Pulmonary artery endothelial cell (primary cell): ENCODE measurements around the gene ZC2HC1C. TPM values are rescaled to one million over a fixed set of nuclear protein-coding genes. Genes with fewer than 3 reads are reported as not detected.
"Not testable (repeated sequence)": the region's sequence is repeated elsewhere in the genome, so short reads cannot be mapped to it uniquely, and the experiment has no call there.

Experiments used
- DNase-seq: peaks from one replicate; pipeline ENCODE4 v3.0.0-alpha.2; 2011; ENCODE audit warnings: low read depth, low spot score
- total RNA-seq: library from RNA; depleted of rRNA; stranded (reverse); fragments of >200 nt; gene quantifications from 2 replicates; pipeline ENCODE4 v1.2.3, GENCODE V29; 2014

ZC2HC1C gene
- total RNA-seq, 1 donor from 2014 or later, result 0.99 TPM

- no peak for DNase-seq
Measured at GRCh38 chr14:75091251-75091650, 21.8 kb downstream of the ZC2HC1C start.

- DNase-seq, result no peak
Measured at GRCh38 chr14:75092698-75093097, 23.3 kb downstream of the ZC2HC1C start.

GRCh38 chr14:75094896-75095295 lies 25.5 kb downstream of the ZC2HC1C start:
- DNase-seq, result no peak

GRCh38 chr14:75095690-75096089 lies 26.2 kb downstream of the ZC2HC1C start:
- no peak for DNase-seq

GRCh38 chr14:75096959-75097358 lies 27.5 kb downstream of the ZC2HC1C start:
- DNase-seq, result no peak

GRCh38 chr14:75098212-75098611 lies 28.8 kb downstream of the ZC2HC1C start:
- no peak for DNase-seq

GRCh38 chr14:75098682-75099081 lies 29.2 kb downstream of the ZC2HC1C start:
- DNase-seq, result no peak

- DNase-seq, result no peak
Measured at GRCh38 chr14:75101491-75101890, 32.0 kb downstream of the ZC2HC1C start.

GRCh38 chr14:75107186-75107585 lies 37.7 kb downstream of the ZC2HC1C start:
- no peak for DNase-seq

GRCh38 chr14:75109877-75110276 lies 40.4 kb downstream of the ZC2HC1C start:
- DNase-seq, result no peak

GRCh38 chr14:75113932-75114539 lies 44.6 kb downstream of the ZC2HC1C start:
- DNase-seq, result no peak

- DNase-seq, result no peak
Measured at GRCh38 chr14:75119056-75119455, 49.6 kb downstream of the ZC2HC1C start.

GRCh38 chr14:75120541-75121291 lies 51.3 kb downstream of the ZC2HC1C start:
- no peak for DNase-seq

- no peak for DNase-seq
Measured at GRCh38 chr14:75121552-75121951, 52.1 kb downstream of the ZC2HC1C start.

- DNase-seq, result peak; percentile 93
Measured at GRCh38 chr14:75123991-75124390, 54.5 kb downstream of the ZC2HC1C start.

GRCh38 chr14:75125617-75126016 lies 56.2 kb downstream of the ZC2HC1C start:
- no peak for DNase-seq

GRCh38 chr14:75126121-75126544 lies 56.7 kb downstream of the ZC2HC1C start:
- no peak for DNase-seq

- peak; percentile 36 for DNase-seq
Measured at GRCh38 chr14:75126679-75127473, 57.4 kb downstream of the ZC2HC1C start, which contains the start of gene NEK9. Gene NEK9 (minus strand): TSS chr14:75127048. CDS start chr14:75126921, 127 bp downstream.

- not testable (repeated sequence) for DNase-seq
Measured at GRCh38 chr14:75127474-75127820, 58.0 kb downstream of the ZC2HC1C start.

GRCh38 chr14:75127903-75128595 lies 58.6 kb downstream of the ZC2HC1C start:
- DNase-seq, result peak; percentile 71

GRCh38 chr14:75128596-75128990 lies 59.2 kb downstream of the ZC2HC1C start:
- no peak for DNase-seq
